Adrenal gland (tissue), 5 donors: ENCODE data around the gene RTKN2.

ENCODE experiments used
- CTCF ChIP-seq, 6 experiments: fragments of 450-650 bp in 4 of 6; fragments of 200-600 bp in 2 of 6; sonication (generic) in 1 of 6; IDR thresholded peaks; 1 replicate in 5 of 6; 2 replicates in 1 of 6; pipeline versions ENCODE4 v1.5.1 to v1.8.0; 2016 to 2021; ENCODE audit warnings: antibody characterized with exemption in 6 of 6, mild to moderate bottlenecking in 2 of 6, moderate library complexity in 1 of 6
- POLR2A ChIP-seq, 2 donors: fragments of 450-650 bp; IDR thresholded peaks; one replicate each; pipeline ENCODE4 v1.6.1; 2017; ENCODE audit warnings: antibody characterized with exemption in 2 of 2, mild to moderate bottlenecking in 2 of 2, moderate library complexity in 1 of 2
- donor health status: DM: no; HTN: no; CAD: no.

- TF ChIP-seq POLR2A (IDR thresholded peaks at IDR 0.05), result no peak
- no peak for TF ChIP-seq CTCF (IDR thresholded peaks at IDR 0.05)
Measured at GRCh38 chr10:62162261-62162981, 106.2 kb downstream of the RTKN2 start.
